T-helper 1 cell treated with Interleukin-12 subunit alpha and Interleukin-12 subunit beta and Interleukin-4 antibody, amounts not matched to agents 30 μg/mL and 1 μg/mL, for 36 hours (primary cell): ENCODE results near the gene PPP6R3.
A peak's percentile ranks its signal among the peaks of the same experiment; 100 is the strongest.
"Not testable (repeated sequence)": the region's sequence is repeated elsewhere in the genome, so short reads cannot be mapped to it uniquely, and the experiment has no call there.

Source experiments
- H3K27ac Mint-ChIP-seq: one replicate; pipeline ENCODE4 v1.8.0; 2021; ENCODE audit warnings: mild to moderate bottlenecking, mixed read lengths
- H3K27me3 Mint-ChIP-seq: one replicate; pipeline ENCODE4 v1.8.0; 2021; ENCODE audit warnings: low read depth, mixed read lengths
- H3K36me3 Mint-ChIP-seq: one replicate; pipeline ENCODE4 v1.8.0; 2021; ENCODE audit warnings: low read depth, mixed read lengths
- H3K4me1 Mint-ChIP-seq: one replicate; pipeline ENCODE4 v1.8.0; 2021; ENCODE audit warnings: low read depth, mixed read lengths
- H3K4me3 Mint-ChIP-seq: one replicate; pipeline ENCODE4 v1.8.0; 2021; ENCODE audit warnings: mild to moderate bottlenecking, moderate library complexity, mixed read lengths
- H3K9me3 Mint-ChIP-seq: one replicate; pipeline ENCODE4 v1.8.0; 2021; ENCODE audit warnings: mixed read lengths

Gene PPP6R3

DNA sequence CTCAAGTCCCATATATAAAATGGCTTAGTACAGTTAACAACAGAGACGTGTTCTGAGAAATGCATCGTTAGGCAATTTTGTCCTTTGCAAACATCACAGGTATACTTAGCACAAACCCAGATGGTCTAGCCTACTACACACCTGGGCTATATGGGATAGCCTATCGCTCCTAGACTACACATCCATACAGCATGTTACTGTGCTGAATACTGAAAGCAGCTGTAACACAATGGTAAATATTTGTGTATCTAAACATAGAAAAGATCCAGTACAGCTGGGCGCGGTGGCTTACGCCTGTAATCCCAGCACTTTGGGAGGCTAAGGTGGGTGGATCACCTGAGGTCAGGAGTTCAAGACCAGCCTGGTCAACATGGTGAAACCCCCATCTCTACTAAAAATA lies 2.2 kb upstream of the PPP6R3 start:
- not testable (repeated sequence) for H3K27me3 Mint-ChIP-seq, H3K36me3 Mint-ChIP-seq, H3K9me3 Mint-ChIP-seq, H3K27ac Mint-ChIP-seq
- H3K4me3 Mint-ChIP-seq: peak overlapping the region; percentile 17
- H3K4me1 Mint-ChIP-seq: peaks cover 14% of the 10 kb centered on the region

DNA sequence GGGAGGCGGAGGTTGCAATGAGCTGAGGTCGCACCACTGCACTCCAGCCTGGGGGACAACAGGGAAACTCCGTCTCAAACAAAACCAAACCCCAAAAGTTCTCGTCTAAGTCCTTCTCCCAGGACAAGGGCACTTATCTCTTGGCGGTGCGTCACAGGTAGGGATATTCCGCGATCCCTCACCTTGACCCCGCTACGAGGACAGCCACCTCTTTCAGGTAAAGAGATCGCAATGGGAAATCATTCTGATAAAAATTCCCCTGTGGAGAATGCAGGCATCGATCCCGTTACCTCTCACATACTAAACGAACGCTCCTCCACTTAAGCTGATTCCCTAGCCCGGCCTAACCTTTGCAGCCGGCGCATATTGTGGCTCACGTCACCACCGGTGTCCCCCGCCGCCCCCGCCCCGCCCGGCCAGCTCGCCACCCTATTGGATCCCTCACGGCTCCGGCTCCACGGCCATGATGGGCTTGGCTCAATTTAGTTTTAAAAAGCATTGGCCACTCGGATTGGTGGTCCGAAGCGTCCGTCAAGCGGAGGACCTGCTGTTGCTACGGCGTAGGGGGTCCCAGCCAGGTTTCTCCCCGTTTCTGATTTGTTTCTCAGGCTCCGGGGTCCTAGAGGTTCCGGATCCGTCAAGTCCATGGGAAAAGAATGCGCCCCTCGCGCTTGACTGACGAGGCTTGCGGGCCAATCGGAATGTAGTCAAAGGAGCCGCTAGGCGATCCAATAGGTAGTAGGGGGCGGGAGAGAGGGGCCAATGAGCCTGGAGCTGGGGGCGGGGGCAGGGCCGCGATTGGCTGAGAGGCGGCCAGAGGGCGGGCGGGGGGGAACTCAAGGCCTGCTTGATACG lies 439 bp upstream of the PPP6R3 start:
- H3K4me3 Mint-ChIP-seq: peak overlapping the region; percentile 93
- no peaks in the 10 kb centered on the region for H3K9me3 Mint-ChIP-seq
- H3K27ac Mint-ChIP-seq: peak overlapping the region; percentile 96
- peaks cover 10% of the 10 kb centered on the region for H3K36me3 Mint-ChIP-seq
- peaks cover 29% of the 10 kb centered on the region for H3K4me1 Mint-ChIP-seq
- H3K27me3 Mint-ChIP-seq: peaks cover 4% of the 10 kb centered on the region

DNA sequence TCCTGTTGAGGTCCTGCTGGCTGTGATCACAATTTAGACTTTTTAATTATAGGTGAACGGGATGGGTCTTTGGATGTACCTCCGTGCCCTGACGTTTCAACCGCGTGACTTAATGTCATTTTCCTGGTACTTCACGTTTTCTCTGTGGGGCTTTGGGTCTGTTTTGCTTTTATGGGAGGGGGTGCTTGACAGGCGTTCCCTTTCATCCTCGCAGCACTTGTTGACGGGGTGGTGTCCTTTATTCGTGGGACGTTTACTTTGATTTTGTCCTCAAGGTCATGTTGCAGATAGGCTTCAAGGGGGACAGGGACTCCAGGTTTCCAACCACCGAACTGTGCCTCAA lies 994 bp downstream of the PPP6R3 start:
- Mint-ChIP-seq H3K4me1 (peaks cover 39% of the 10 kb centered on the region), H3K27me3 (no peaks in the 10 kb centered on the region), H3K9me3 (no peaks in the 10 kb centered on the region)

DNA sequence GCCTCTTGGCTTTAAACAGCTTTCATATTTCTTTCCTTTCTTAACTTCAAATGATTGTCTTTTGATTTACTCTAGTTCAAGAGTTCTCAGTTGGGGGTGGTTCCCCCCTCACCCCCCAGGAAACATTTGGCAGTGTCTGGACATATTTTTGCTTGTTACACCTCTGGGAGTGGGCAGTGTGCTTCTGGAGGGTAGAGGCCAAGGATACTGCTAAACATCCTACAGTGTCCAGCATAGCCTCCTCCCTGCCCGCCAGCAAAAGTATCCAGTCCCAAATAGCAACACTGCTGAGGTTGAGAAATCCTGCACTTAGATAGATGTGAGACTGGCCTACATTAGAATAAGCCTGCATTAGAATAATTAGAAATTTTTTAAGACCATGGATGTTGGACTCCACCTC lies 3.2 kb downstream of the PPP6R3 start:
- Mint-ChIP-seq H3K27me3 (no peaks in the 10 kb centered on the region), H3K27ac (peak overlapping the region; percentile 68), H3K4me3 (peak overlapping the region; percentile 76), H3K36me3 (peaks cover 16% of the 10 kb centered on the region), H3K9me3 (no peaks in the 10 kb centered on the region), H3K4me1 (peaks cover 55% of the 10 kb centered on the region)

More for the DNA sequence above, 994 bp downstream of the PPP6R3 start:
- Mint-ChIP-seq H3K4me3 (peak overlapping the region; percentile 84), H3K27ac (peak overlapping the region; percentile 86), H3K36me3 (peaks cover 10% of the 10 kb centered on the region)

DNA sequence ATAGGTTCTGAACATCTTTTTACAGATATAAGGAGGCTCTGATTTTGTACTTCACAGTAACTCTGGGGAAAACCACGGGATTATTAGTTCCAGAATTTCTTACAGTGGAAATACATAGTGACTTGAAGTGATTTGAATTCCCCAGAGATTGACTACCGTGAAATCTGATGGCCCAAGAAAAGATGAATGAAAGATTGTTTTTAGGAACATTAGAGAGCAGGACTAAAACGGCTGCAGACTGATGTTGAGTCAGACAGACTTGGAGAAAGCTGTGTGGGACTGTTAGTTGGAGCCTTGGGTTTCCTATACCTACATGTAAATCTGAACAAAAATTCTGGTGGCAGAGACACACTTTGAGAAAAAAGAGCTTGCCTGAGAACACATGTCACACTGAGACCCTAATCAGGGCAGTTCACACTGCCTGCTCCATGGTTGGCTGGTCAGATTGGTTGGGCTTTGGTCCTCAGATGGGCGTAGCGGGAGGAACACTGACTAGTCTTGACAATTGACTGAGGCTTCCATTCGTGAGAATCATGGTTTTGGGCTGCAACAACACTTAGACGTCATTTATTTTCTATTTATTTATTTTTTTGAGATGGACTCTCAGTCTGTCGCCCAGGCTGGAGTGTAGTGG lies 6.8 kb downstream of the PPP6R3 start:
- Mint-ChIP-seq H3K27ac (peak overlapping the region; percentile 68), H3K36me3 (peaks cover 31% of the 10 kb centered on the region), H3K27me3 (no peaks in the 10 kb centered on the region), H3K4me1 (peaks cover 82% of the 10 kb centered on the region), H3K9me3 (no peaks in the 10 kb centered on the region), H3K4me3 (peak overlapping the region; percentile 52)

DNA sequence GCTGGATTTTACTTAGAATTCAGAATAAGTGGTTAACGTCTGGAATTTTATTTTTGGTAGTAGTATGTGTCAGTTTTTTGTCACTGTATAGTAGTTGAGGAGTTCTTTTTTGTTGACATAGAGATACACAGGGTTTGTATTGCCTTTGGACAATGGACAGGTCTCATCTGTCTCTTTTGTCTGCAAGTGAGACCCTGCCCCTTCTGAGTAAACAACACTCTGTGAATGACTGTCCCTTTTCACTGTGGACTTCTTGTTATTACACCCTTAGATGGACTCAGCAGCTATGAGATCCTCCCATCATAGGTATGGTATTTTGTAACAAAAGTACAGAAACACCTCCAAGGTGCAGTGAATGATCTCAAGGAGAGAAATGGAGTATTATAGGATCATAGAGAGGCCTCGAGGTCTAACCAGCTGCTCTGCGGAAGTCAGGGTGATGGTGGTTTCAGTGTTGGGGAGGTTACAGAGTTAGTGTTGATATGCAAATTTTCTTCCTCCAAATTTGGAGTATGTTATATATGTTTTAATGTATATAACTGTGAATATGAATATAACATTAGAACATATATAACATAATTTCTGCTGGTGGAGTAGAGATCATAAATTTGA lies 7.8 kb downstream of the PPP6R3 start:
- no peaks in the 10 kb centered on the region for H3K9me3 Mint-ChIP-seq
- peak overlapping the region; percentile 55 for H3K4me3 Mint-ChIP-seq
- peaks cover 86% of the 10 kb centered on the region for H3K4me1 Mint-ChIP-seq
- H3K27ac Mint-ChIP-seq: peak overlapping the region; percentile 46
- H3K36me3 Mint-ChIP-seq: peaks cover 28% of the 10 kb centered on the region
- no peaks in the 10 kb centered on the region for H3K27me3 Mint-ChIP-seq

DNA sequence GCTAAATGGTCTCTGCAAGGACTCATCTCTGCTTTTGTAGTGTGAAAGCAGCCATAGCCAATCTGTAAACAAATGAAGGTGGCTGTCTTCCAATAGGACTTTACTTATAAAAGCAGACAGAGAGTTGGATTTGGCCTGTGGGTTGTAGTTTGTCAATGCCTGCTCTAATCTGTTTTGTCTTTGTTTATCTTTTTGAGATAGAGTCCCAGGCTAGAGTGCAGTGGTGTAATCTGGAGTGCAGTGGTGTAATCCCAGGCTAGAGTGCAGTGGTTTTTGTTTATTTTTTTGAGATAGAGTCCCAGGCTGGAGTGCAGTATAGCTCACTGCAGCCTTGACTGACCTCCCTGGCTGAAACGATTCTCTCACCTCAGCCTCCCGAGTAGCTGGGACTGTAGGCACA lies 8.6 kb downstream of the PPP6R3 start:
- Mint-ChIP-seq H3K27ac (no peak overlapping the region), H3K36me3 (peaks cover 28% of the 10 kb centered on the region), H3K27me3 (no peaks in the 10 kb centered on the region), H3K4me1 (peaks cover 84% of the 10 kb centered on the region), H3K4me3 (peak overlapping the region; percentile 11), H3K9me3 (no peaks in the 10 kb centered on the region)

DNA sequence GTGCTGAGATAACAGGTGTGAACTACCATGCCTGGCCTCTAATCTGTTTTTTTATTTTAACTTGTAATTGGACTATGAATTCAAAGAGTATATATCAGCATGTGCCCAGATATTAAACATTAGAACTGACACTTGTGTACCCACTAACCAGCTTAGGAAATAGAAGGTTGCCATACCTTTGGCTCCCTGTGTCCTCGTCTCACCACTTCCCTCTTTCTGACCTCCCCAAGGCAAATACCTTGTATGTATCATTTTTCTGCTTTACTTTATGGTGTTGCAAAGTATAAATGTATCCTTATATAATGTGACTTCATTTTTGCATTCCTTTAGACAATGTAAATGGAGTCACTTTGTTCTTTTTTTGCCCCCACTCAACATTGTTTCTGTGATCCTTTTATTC lies 9.1 kb downstream of the PPP6R3 start:
- Mint-ChIP-seq H3K27ac (no peak overlapping the region), H3K36me3 (peaks cover 32% of the 10 kb centered on the region), H3K9me3 (no peaks in the 10 kb centered on the region), H3K4me3 (peak overlapping the region; percentile 75), H3K4me1 (peaks cover 79% of the 10 kb centered on the region), H3K27me3 (no peaks in the 10 kb centered on the region)

DNA sequence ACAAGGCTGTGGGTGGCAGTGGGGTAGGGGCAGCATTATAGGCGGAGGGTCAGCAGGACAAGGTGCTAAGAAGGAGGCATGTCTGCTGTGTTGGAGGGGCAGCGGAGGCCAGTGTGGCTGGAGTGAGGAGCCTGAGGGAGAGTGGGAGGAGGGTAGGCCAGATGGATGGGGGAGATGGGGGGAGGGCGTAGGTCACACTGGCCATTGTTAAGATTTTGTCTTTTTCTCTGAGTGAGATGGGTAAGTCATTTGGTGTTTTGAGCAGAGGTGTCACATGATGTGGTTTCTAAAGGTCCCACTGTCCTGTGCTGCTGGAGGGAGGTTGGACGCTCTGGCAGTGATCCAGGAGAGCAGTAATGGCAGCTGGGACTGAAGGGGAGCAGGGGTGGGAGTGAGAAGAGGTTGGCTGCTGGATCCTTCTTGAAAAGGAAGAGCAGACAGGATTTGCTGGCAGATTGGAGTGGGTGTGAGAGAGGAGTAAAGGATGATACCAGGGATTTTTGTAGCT lies 9.8 kb downstream of the PPP6R3 start:
- Mint-ChIP-seq H3K9me3 (no peaks in the 10 kb centered on the region), H3K36me3 (peaks cover 33% of the 10 kb centered on the region), H3K27ac (peak overlapping the region; percentile 83), H3K4me3 (peak overlapping the region; percentile 75), H3K27me3 (no peaks in the 10 kb centered on the region), H3K4me1 (peaks cover 76% of the 10 kb centered on the region)

DNA sequence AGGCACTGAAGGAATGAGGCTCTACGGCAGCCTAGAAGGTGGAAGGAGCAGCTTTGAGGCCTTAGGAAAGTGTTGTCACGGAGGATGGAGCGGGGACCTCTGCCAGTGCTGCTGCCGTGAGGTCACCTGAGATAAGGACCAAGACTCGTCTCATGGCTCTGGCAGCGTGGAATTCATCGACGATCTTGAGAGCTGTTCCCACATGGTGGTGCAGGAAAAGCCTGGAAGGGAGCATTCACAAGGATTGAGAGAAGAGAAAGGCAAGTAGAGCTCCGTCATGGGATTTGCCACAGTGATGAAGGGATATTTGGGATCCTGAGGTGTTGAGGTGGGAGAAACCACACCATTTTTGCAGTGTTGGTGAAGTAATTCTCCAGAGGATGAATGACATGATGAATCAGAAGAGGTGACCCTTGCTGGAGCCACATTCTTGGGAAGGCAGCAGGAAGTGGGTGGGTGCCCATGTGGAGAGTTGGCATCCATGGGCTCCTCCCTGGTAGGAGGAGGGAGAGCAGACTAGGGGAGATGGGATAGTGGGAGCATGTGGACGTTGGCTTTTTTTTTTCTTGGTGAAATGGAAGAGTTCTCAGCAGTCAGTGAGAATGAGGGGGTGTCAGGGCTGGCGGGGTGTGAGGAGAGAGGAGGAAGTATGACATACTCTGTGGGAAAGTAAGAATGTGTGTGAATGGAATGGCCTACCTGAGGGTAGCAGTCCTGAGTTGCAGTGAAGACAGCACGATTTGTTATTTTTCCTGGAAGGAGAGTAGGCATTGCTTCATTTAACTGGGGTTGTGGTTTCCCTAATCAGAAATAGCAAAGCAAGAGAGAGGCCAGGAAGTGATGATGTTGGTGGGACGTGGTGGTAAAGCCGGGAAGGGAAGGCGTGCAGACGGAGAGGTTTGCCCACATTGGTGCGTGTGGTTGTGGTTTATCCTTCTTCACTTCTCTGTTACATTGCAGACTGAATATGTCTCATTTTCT lies 11.1 kb downstream of the PPP6R3 start:
- peaks cover 68% of the 10 kb centered on the region for H3K4me1 Mint-ChIP-seq
- peaks cover 33% of the 10 kb centered on the region for H3K36me3 Mint-ChIP-seq
- H3K27ac Mint-ChIP-seq: peak overlapping the region; percentile 80
- peak overlapping the region; percentile 77 for H3K4me3 Mint-ChIP-seq
- H3K27me3 Mint-ChIP-seq: no peaks in the 10 kb centered on the region
- H3K9me3 Mint-ChIP-seq: no peaks in the 10 kb centered on the region

DNA sequence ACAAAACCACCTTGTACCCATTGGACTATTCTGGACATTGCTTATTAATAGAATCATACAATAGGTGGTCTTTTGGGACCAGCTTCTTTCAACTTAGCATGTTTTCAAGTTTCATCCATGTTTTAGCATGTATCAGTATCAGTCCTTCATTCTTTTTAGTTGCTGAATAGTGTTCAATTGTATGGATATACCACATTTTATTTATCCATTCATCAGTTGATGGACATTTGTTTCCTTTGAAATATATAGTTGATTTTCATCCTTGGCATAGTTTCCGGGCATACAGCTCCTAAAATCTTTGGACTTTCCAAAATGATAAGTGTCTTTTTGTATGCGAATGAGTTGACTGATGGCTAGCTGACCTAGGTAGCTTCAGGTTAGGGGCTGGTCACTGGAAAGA lies 12.2 kb downstream of the PPP6R3 start:
- no peaks in the 10 kb centered on the region for H3K27me3 Mint-ChIP-seq
- no peak overlapping the region for H3K27ac Mint-ChIP-seq
- H3K9me3 Mint-ChIP-seq: no peaks in the 10 kb centered on the region
- H3K36me3 Mint-ChIP-seq: peaks cover 36% of the 10 kb centered on the region
- H3K4me1 Mint-ChIP-seq: peaks cover 65% of the 10 kb centered on the region
- H3K4me3 Mint-ChIP-seq: no peak overlapping the region

DNA sequence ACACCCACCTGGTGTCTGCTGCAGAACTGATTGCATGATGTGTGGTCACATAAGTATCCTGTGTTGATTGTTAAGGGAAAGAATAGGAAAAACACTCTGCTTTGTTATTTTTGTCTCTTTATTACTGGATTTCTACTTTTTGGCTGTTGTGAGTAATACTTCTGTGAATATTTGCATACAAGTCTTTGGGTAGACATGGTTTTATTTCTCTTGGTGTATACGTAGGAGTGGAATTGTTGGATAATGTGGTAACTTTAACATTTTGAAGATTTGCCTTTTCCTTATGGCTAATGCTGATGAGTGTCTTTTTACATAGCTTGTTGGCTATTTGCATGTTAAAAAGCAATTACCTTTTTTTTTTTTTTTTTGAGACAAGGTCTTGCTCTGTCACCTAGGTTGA lies 13.1 kb downstream of the PPP6R3 start:
- Mint-ChIP-seq H3K9me3 (no peaks in the 10 kb centered on the region), H3K4me3 (no peak overlapping the region), H3K27ac (no peak overlapping the region), H3K4me1 (peaks cover 57% of the 10 kb centered on the region), H3K36me3 (peaks cover 34% of the 10 kb centered on the region), H3K27me3 (no peaks in the 10 kb centered on the region)

DNA sequence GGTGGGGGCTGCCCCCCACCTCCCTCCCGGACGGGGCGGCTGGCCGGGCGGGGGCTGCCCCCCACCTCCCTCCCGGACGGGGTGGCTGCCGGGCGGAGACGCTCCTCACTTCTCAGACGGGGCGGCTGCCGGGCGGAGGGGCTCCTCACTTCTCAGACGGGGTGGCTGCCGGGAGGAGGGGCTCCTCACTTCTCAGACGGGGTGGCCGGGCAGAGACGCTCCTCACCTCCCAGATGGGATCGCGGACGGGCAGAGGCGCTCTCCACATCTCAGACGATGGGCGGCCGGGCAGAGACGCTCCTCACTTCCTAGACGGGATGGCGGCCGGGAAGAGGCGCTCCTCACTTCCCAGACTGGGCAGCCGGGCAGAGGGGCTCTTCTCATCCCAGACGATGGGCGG lies 15.1 kb downstream of the PPP6R3 start:
- not testable (repeated sequence) for H3K27me3 Mint-ChIP-seq, H3K9me3 Mint-ChIP-seq, H3K27ac Mint-ChIP-seq, H3K4me3 Mint-ChIP-seq
- Mint-ChIP-seq H3K36me3 (peaks cover 37% of the 10 kb centered on the region), H3K4me1 (peaks cover 47% of the 10 kb centered on the region)

DNA sequence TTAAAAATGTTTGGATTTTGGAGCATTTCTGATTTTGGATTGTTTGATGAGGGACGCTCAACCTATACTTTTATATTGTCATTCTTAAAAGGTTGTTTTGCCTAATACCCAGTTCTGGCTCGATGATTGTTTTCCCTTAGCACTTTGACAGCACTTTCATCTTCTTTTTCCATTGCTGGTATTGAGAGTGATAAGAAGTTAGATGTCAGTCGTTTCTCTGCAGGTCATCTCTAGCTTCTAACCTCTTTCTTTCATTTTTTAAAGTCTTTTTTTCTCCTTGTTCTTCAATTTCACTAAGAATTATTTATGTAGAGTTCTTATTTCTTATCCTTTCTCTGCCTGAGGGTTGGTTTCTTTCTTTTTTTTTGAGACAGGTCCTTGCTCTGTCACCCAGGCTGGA lies 18.8 kb downstream of the PPP6R3 start:
- H3K27ac Mint-ChIP-seq: no peak overlapping the region
- H3K4me1 Mint-ChIP-seq: peaks cover 34% of the 10 kb centered on the region
- peaks cover 8% of the 10 kb centered on the region for H3K9me3 Mint-ChIP-seq
- H3K36me3 Mint-ChIP-seq: peaks cover 37% of the 10 kb centered on the region
- H3K4me3 Mint-ChIP-seq: no peak overlapping the region
- H3K27me3 Mint-ChIP-seq: no peaks in the 10 kb centered on the region
